ENCODE results near the gene NCOR2. TPM values are rescaled to one million over a fixed set of nuclear protein-coding genes. Genes with fewer than 3 reads are reported as not detected.

Gene NCOR2
- total RNA-seq, 1 donor: 45.2 TPM

DNA sequence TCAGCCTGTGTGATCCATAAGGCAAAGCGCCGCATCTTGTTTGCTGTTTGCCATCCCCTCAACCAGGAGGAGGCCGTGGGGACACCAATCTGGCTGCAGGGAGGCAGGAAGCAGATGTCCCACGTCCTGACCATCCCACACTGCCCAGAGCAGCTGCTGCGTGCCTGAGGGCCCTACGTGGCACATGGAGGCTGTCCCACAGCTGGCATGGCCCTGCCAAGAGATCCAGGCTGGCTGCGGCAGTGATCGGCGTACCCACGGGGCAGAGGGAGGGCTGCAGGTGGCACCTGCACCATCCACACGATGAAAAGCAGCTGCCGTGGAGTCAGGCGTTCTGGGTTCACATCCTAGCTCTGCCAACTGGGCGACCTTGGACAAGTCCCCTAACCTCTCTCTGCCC is 42.0 kb downstream of the NCOR2 start:
- H3K27me3 ChIP-seq (ENCODE audit: insufficient read depth, low read length): no peaks in the 10 kb centered on the region
- H3K79me2 ChIP-seq (ENCODE audit: insufficient read depth, low read length): peaks cover 71% of the 10 kb centered on the region
- no peaks in the 10 kb centered on the region for H3K36me3 ChIP-seq (ENCODE audit: insufficient read depth, low read length)
- H3K9me3 ChIP-seq (ENCODE audit: low read depth, low read length): no peaks in the 10 kb centered on the region
- no peak overlapping the region for H3K27ac ChIP-seq (ENCODE audit: low read depth, low read length)
- no peak overlapping the region for H2AFZ ChIP-seq (ENCODE audit: low read length)
- H3K4me3 ChIP-seq (ENCODE audit: insufficient read depth, low read length): no peak overlapping the region
- peaks cover 59% of the 10 kb centered on the region for H4K20me1 ChIP-seq (ENCODE audit: insufficient read depth, low read length)
- TF ChIP-seq, protein P1, sequence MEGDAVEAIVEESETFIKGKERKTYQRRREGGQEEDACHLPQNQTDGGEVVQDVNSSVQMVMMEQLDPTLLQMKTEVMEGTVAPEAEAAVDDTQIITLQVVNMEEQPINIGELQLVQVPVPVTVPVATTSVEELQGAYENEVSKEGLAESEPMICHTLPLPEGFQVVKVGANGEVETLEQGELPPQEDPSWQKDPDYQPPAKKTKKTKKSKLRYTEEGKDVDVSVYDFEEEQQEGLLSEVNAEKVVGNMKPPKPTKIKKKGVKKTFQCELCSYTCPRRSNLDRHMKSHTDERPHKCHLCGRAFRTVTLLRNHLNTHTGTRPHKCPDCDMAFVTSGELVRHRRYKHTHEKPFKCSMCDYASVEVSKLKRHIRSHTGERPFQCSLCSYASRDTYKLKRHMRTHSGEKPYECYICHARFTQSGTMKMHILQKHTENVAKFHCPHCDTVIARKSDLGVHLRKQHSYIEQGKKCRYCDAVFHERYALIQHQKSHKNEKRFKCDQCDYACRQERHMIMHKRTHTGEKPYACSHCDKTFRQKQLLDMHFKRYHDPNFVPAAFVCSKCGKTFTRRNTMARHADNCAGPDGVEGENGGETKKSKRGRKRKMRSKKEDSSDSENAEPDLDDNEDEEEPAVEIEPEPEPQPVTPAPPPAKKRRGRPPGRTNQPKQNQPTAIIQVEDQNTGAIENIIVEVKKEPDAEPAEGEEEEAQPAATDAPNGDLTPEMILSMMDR (IDR thresholded peaks at IDR 0.05; ENCODE audit: extremely low read depth, low read depth, low read length): no peak
- no peak overlapping the region for H3K4me2 ChIP-seq (ENCODE audit: insufficient read depth, low read length)
- H3K4me1 ChIP-seq (ENCODE audit: insufficient read depth, low read length): peaks cover 27% of the 10 kb centered on the region
- DNase-seq (ENCODE audit: insufficient read length, low spot score, missing footprints): no peak

DNA sequence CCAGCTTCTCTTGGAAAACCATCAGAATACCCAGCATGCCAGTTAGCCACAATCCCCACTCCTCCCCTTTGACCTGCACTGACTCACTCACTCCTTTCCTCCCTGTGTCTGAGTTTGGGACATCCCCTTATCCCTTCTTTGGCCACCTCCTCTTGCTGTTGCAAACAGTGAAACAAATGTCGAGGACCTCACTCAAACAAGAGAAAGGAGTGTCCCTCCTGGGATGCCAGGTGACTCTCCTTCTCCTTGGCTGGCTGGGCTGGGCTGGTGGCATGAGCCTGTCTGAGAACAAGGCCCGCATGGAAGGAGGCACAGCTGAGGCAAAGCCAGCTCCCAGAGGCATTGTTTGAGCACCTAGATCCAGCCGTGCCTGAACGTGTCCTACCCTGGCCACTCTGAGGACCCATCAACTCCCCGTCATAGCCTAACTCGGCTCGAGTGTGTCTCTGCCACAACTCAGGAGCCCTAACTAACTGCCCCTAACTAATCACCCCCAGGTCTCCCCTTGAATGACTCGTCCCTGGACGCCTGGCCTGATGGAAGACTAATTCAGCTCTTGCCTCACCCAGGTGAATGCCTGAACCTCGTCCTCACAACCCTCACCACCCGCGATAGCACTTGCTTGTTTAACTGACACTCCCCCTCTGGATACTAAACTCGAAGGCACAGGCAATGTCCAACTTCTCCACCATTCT is 43.0 kb downstream of the NCOR2 start:
- H3K9me3 ChIP-seq (ENCODE audit: low read depth, low read length): no peaks in the 10 kb centered on the region
- peaks cover 38% of the 10 kb centered on the region for H3K4me1 ChIP-seq (ENCODE audit: insufficient read depth, low read length)
- TF ChIP-seq, protein P1 (IDR thresholded peaks at IDR 0.05; ENCODE audit: extremely low read depth, low read depth, low read length): no peak
- H3K27me3 ChIP-seq (ENCODE audit: insufficient read depth, low read length): no peaks in the 10 kb centered on the region
- no peak overlapping the region for H3K4me3 ChIP-seq (ENCODE audit: insufficient read depth, low read length)
- peak overlapping the region; percentile 54 for H3K27ac ChIP-seq (ENCODE audit: low read depth, low read length)
- DNase-seq (ENCODE audit: insufficient read length, low spot score, missing footprints): peak; percentile 99
- H3K4me2 ChIP-seq (ENCODE audit: insufficient read depth, low read length): peak overlapping the region; percentile 29
- H4K20me1 ChIP-seq (ENCODE audit: insufficient read depth, low read length): peaks cover 61% of the 10 kb centered on the region
- no peaks in the 10 kb centered on the region for H3K36me3 ChIP-seq (ENCODE audit: insufficient read depth, low read length)
- no peak overlapping the region for H2AFZ ChIP-seq (ENCODE audit: low read length)
- H3K79me2 ChIP-seq (ENCODE audit: insufficient read depth, low read length): peaks cover 72% of the 10 kb centered on the region

DNA sequence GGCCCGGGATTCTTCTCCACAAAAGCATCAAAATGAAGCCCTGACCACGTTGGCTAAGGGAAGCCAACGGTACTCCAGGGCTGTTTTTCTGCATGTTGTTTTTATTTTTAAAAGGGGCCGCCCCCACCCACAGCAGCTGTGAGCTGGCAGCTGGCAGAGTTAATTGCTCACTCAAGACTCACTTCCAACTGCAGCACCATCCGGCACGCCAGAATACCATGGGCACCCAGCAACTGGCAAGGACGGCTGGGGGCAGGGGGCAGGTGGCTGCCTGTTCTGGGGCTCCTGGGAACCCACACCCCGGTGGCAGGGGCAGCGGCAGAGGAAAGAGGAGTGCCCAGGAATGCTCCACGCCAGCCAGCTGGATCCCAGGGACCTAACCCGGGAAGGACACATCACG is 44.3 kb downstream of the NCOR2 start:
- no peaks in the 10 kb centered on the region for H3K9me3 ChIP-seq (ENCODE audit: low read depth, low read length)
- H3K4me1 ChIP-seq (ENCODE audit: insufficient read depth, low read length): peaks cover 51% of the 10 kb centered on the region
- TF ChIP-seq, protein P1 (IDR thresholded peaks at IDR 0.05; ENCODE audit: extremely low read depth, low read depth, low read length): no peak
- H3K27ac ChIP-seq (ENCODE audit: low read depth, low read length): peak overlapping the region; percentile 54
- no peak overlapping the region for H3K4me3 ChIP-seq (ENCODE audit: insufficient read depth, low read length)
- peak; percentile 95 for DNase-seq (ENCODE audit: insufficient read length, low spot score, missing footprints)
- peaks cover 64% of the 10 kb centered on the region for H3K79me2 ChIP-seq (ENCODE audit: insufficient read depth, low read length)
- no peak overlapping the region for H2AFZ ChIP-seq (ENCODE audit: low read length)
- H3K27me3 ChIP-seq (ENCODE audit: insufficient read depth, low read length): no peaks in the 10 kb centered on the region
- no peaks in the 10 kb centered on the region for H3K36me3 ChIP-seq (ENCODE audit: insufficient read depth, low read length)
- H4K20me1 ChIP-seq (ENCODE audit: insufficient read depth, low read length): peaks cover 62% of the 10 kb centered on the region
- peak overlapping the region; percentile 11 for H3K4me2 ChIP-seq (ENCODE audit: insufficient read depth, low read length)

DNA sequence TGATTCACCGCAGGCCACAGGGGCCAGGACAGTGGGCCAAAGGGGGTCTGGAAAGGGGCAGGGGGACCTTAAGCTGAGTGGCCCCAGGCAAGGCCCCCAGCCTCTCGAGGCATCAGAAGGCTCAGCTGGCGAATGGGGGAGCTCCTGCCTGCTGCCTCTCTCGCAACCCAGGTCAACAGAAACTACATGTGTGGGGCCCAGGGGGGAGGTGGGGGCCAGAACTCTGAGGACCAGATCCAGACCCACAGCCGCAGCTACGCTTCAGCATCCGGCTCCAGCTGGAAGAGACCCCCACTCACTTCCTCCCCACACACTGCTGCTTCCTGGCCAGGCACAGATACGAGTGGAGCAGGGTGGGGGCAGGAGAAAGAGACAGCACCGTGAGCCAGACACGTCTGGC is 46.5 kb downstream of the NCOR2 start:
- H3K4me3 ChIP-seq (ENCODE audit: insufficient read depth, low read length): no peak overlapping the region
- no peak overlapping the region for H3K4me2 ChIP-seq (ENCODE audit: insufficient read depth, low read length)
- H3K36me3 ChIP-seq (ENCODE audit: insufficient read depth, low read length): no peaks in the 10 kb centered on the region
- no peaks in the 10 kb centered on the region for H3K9me3 ChIP-seq (ENCODE audit: low read depth, low read length)
- TF ChIP-seq, protein P1 (IDR thresholded peaks at IDR 0.05; ENCODE audit: extremely low read depth, low read depth, low read length): no peak
- no peak overlapping the region for H3K27ac ChIP-seq (ENCODE audit: low read depth, low read length)
- H2AFZ ChIP-seq (ENCODE audit: low read length): no peak overlapping the region
- H3K27me3 ChIP-seq (ENCODE audit: insufficient read depth, low read length): no peaks in the 10 kb centered on the region
- H4K20me1 ChIP-seq (ENCODE audit: insufficient read depth, low read length): peaks cover 69% of the 10 kb centered on the region
- no peak for DNase-seq (ENCODE audit: insufficient read length, low spot score, missing footprints)
- peaks cover 60% of the 10 kb centered on the region for H3K79me2 ChIP-seq (ENCODE audit: insufficient read depth, low read length)
- peaks cover 68% of the 10 kb centered on the region for H3K4me1 ChIP-seq (ENCODE audit: insufficient read depth, low read length)

Measured in osteoblast (primary cell).